NCI-H460 (cell line): ENCODE results near the gene CCNQ. TPM values are rescaled to one million over a fixed set of nuclear protein-coding genes. Genes with fewer than 3 reads are reported as not detected.

ENCODE experiments used
- DNase-seq: peaks from one replicate; pipeline ENCODE4 v3.0.0-alpha.2; 2016; ENCODE audit warnings: low read depth; ENCODE audit errors: extremely low read depth
- total RNA-seq: library from RNA; depleted of rRNA; stranded (reverse); fragments of >200 nt; shearing (Covaris generic); gene quantifications from 2 replicates; pipeline ENCODE4 v1.2.3, GENCODE V29; 2014; rRNA removed

Gene CCNQ
- total RNA-seq, 1 experiment from 2014 or later = 33.7 TPM

- DNase-seq = no peak
Measured at GRCh38 chrX:153546386-153546785, 52.6 kb downstream of the CCNQ start.

- DNase-seq = no peak
Measured at GRCh38 chrX:153544727-153545126, 54.2 kb downstream of the CCNQ start.

GRCh38 chrX:153539979-153540358 is 59.0 kb downstream of the CCNQ start:
- DNase-seq = no peak

- peak; percentile 68 for DNase-seq
Measured at GRCh38 chrX:153539171-153539978, 59.6 kb downstream of the CCNQ start.

GRCh38 chrX:153538424-153538823 is 60.5 kb downstream of the CCNQ start:
- DNase-seq = no peak

Other genes starting within 250 kb of the CCNQ start
- not detected in 2 replicates for gene PNMA6E, start 197.8 kb downstream of the CCNQ start, total RNA-seq
- 0.55 and 0.67 TPM in 2 replicates for gene ZFP92, start 187.7 kb downstream of the CCNQ start, total RNA-seq
- 0.75 and 1.1 TPM in 2 replicates for gene TREX2, start 153.1 kb downstream of the CCNQ start, total RNA-seq
- 25.9 and 27.3 TPM in 2 replicates for gene HAUS7, start 128.6 kb downstream of the CCNQ start, total RNA-seq
- 2.0 and 2.3 TPM in 2 replicates for gene BGN, start 104.2 kb downstream of the CCNQ start, total RNA-seq
- gene ATP2B3, start 81.5 kb downstream of the CCNQ start, total RNA-seq = not detected in 2 replicates
- 1.8 and 2.2 TPM in 2 replicates for gene DUSP9, start 48.1 kb upstream of the CCNQ start, total RNA-seq
- gene PNCK, start 74.7 kb upstream of the CCNQ start, total RNA-seq = 0.42 and 0.69 TPM in 2 replicates
- gene SLC6A8, start 88.8 kb upstream of the CCNQ start, total RNA-seq = 42.0 and 45.6 TPM in 2 replicates
- gene BCAP31, start 125.2 kb upstream of the CCNQ start, total RNA-seq = 219 and 225 TPM in 2 replicates
- 9.2 and 11.2 TPM in 2 replicates for gene ABCD1, start 125.7 kb upstream of the CCNQ start, total RNA-seq
- gene PLXNB3, start 165.1 kb upstream of the CCNQ start, total RNA-seq = 3.3 and 4.9 TPM in 2 replicates
- gene SRPK3, start 181.9 kb upstream of the CCNQ start, total RNA-seq = 0.12 and 0.17 TPM in 2 replicates
- gene IDH3G, start 195.2 kb upstream of the CCNQ start, total RNA-seq = 81.4 and 82.4 TPM in 2 replicates
- gene SSR4, start 195.5 kb upstream of the CCNQ start, total RNA-seq = 387 and 464 TPM in 2 replicates
- gene PDZD4, start 231.4 kb upstream of the CCNQ start, total RNA-seq = 1.1 and 1.4 TPM in 2 replicates